Ureter (tissue), 1 donor: Measurements from ENCODE around the gene CCZ1B. TPM values are rescaled to one million over a fixed set of nuclear protein-coding genes. Genes with fewer than 3 reads are reported as not detected.
"Not testable (repeated sequence)": the region's sequence is repeated elsewhere in the genome, so short reads cannot be mapped to it uniquely, and the experiment has no call there.

Source experiments
- DNase-seq: peaks from one replicate; pipeline ENCODE4 v3.0.0-alpha.2; 2020; ENCODE audit warnings: low spot score
- total RNA-seq: library from RNA; stranded (reverse); gene quantifications from one replicate; pipeline ENCODE4 v1.2.4, GENCODE V29; 2023
- donor health status: DM: yes; HTN: yes; CAD: no.

The CCZ1B gene
- total RNA-seq, 1 donor from 2014 or later = 84.9 TPM

GRCh38 chr7:6831018-6831725, 5.1 kb upstream of the CCZ1B start:
- DNase-seq = no peak

- not testable (repeated sequence) for DNase-seq
Measured at GRCh38 chr7:6830026-6830425, 4.0 kb upstream of the CCZ1B start.

- not testable (repeated sequence) for DNase-seq
Measured at GRCh38 chr7:6829616-6830015, 3.5 kb upstream of the CCZ1B start.

GRCh38 chr7:6827180-6827579, 1.1 kb upstream of the CCZ1B start:
- not testable (repeated sequence) for DNase-seq

- not testable (repeated sequence) for DNase-seq
Measured at GRCh38 chr7:6825236-6826125, 594 bp downstream of the CCZ1B start.

- DNase-seq = not testable (repeated sequence)
Measured at GRCh38 chr7:6821622-6822021, 4.5 kb downstream of the CCZ1B start.

- DNase-seq = not testable (repeated sequence)
Measured at GRCh38 chr7:6815470-6815869, 10.6 kb downstream of the CCZ1B start.

GRCh38 chr7:6813011-6813410, 13.1 kb downstream of the CCZ1B start:
- DNase-seq = not testable (repeated sequence)

GRCh38 chr7:6807959-6808358, 18.1 kb downstream of the CCZ1B start:
- not testable (repeated sequence) for DNase-seq

- DNase-seq = not testable (repeated sequence)
Measured at GRCh38 chr7:6807393-6807918, 18.6 kb downstream of the CCZ1B start.

GRCh38 chr7:6800331-6800730, 25.7 kb downstream of the CCZ1B start:
- not testable (repeated sequence) for DNase-seq

- not testable (repeated sequence) for DNase-seq
Measured at GRCh38 chr7:6799887-6800286, 26.2 kb downstream of the CCZ1B start.

GRCh38 chr7:6798047-6798446, 28.0 kb downstream of the CCZ1B start:
- not testable (repeated sequence) for DNase-seq

GRCh38 chr7:6797218-6797617, 28.9 kb downstream of the CCZ1B start:
- not testable (repeated sequence) for DNase-seq

GRCh38 chr7:6794276-6794675, 31.8 kb downstream of the CCZ1B start:
- DNase-seq = not testable (repeated sequence)

GRCh38 chr7:6792113-6792872, 33.8 kb downstream of the CCZ1B start:
- not testable (repeated sequence) for DNase-seq

GRCh38 chr7:6789353-6789752, 36.7 kb downstream of the CCZ1B start:
- DNase-seq = not testable (repeated sequence)

- not testable (repeated sequence) for DNase-seq
Measured at GRCh38 chr7:6781581-6781980, 44.5 kb downstream of the CCZ1B start.

GRCh38 chr7:6761186-6761585, 64.9 kb downstream of the CCZ1B start:
- not testable (repeated sequence) for DNase-seq

GRCh38 chr7:6753964-6754363, 72.1 kb downstream of the CCZ1B start, which contains the start of gene RSPH10B2:
Gene RSPH10B2, plus strand, starts transcription at chr7:6754103. Its CDS starts 3,575 bp downstream, at chr7:6757678.
- DNase-seq = not testable (repeated sequence)

GRCh38 chr7:6750173-6750572, 75.9 kb downstream of the CCZ1B start:
- DNase-seq = not testable (repeated sequence)
